ENCODE measurements around the gene EPHA3. TPM values are rescaled to one million over a fixed set of nuclear protein-coding genes. Genes with fewer than 3 reads are reported as not detected.

Gene EPHA3
- total and polyA plus RNA-seq, 2 donors (not counting 3 experiments of a cell fraction or from before 2014, with no cell fraction given): not detected

DNA sequence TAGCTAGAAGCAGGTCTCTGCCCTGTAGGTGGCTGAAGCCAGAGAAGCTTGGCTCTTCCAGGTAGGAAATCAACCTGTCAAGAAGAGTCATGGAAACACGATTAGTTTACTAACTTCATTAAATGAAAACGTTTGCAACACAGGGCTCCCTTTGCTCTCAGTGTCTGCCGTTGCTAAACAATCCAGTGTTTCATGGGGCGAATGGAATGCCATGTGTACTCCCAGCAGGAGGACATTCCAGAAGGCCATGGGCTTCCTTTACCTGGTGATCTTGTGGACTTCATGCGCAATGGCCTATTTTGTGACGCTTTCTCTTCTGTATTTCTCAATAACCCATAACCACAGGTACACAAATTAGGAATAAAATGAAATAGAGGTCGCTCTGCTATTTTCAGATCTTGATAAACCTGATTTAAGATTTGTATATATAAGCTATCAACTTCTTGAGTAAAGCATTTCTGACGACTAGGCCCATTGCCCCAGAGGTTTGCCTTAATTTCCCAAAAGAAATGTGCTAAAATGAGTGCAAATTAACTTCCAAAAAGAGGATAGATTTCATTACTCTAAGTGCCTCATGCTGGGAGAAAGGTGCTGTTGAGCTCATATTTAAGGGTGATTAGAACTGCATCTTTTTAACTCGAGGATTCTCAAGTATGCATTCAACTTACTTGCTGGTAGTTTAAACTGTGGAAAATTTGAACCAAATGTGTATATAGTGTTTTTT, 171.0 kb downstream of the EPHA3 start:
- Histone ChIP-seq H3K79me2 (ENCODE audit: control insufficient read depth, insufficient read depth, low read length) (no peaks in the 10 kb centered on the region), H3K9me1 (replicated peaks; ENCODE audit: control insufficient read depth, extremely low read depth, insufficient read depth, low read length) (no peaks in the 10 kb centered on the region), H3K27me3 (ENCODE audit: control insufficient read depth in 2 of 2, insufficient read depth in 2 of 2, low read length in 2 of 2) (no peaks in the 10 kb centered on the region), H3K9ac (replicated peaks; ENCODE audit: extremely low read depth, insufficient read depth, low read length) (no peak overlapping the region), H4K20me1 (replicated peaks; ENCODE audit: control insufficient read depth, extremely low read depth, insufficient read depth, low read length) (no peaks in the 10 kb centered on the region), H3K4me3 (replicated peaks in 1 of 3; ENCODE audit: insufficient read depth in 1 of 3, low read depth in 1 of 3, low read length in 3 of 3) (no peak overlapping the region), H3K36me3 (ENCODE audit: control insufficient read depth in 2 of 2, extremely low read depth in 1 of 2, insufficient read depth in 2 of 2, low read length in 2 of 2) (no peaks in the 10 kb centered on the region), H3K4me1 (ENCODE audit: control insufficient read depth, extremely low read depth, insufficient read depth, low read length) (no peaks in the 10 kb centered on the region), H3K4me2 (ENCODE audit: insufficient read depth, low read length) (no peak overlapping the region), H3K27ac (ENCODE audit: insufficient read depth, low read depth, low read length) (no peak overlapping the region), H3K9me3 (replicated peaks; ENCODE audit: control insufficient read depth, insufficient read depth, low read length) (no peaks in the 10 kb centered on the region), H2AFZ (ENCODE audit: low read depth, low read length) (no peak overlapping the region)
- TF ChIP-seq, protein P1, sequence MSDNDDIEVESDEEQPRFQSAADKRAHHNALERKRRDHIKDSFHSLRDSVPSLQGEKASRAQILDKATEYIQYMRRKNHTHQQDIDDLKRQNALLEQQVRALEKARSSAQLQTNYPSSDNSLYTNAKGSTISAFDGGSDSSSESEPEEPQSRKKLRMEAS (IDR thresholded peaks at IDR 0.05; ENCODE audit: insufficient read depth, insufficient read length): no peak
- TF ChIP-seq, protein P2, sequence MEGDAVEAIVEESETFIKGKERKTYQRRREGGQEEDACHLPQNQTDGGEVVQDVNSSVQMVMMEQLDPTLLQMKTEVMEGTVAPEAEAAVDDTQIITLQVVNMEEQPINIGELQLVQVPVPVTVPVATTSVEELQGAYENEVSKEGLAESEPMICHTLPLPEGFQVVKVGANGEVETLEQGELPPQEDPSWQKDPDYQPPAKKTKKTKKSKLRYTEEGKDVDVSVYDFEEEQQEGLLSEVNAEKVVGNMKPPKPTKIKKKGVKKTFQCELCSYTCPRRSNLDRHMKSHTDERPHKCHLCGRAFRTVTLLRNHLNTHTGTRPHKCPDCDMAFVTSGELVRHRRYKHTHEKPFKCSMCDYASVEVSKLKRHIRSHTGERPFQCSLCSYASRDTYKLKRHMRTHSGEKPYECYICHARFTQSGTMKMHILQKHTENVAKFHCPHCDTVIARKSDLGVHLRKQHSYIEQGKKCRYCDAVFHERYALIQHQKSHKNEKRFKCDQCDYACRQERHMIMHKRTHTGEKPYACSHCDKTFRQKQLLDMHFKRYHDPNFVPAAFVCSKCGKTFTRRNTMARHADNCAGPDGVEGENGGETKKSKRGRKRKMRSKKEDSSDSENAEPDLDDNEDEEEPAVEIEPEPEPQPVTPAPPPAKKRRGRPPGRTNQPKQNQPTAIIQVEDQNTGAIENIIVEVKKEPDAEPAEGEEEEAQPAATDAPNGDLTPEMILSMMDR (IDR thresholded peaks at IDR 0.05; ENCODE audit: extremely low read depth in 1 of 2, insufficient read depth in 1 of 2, low read depth in 1 of 2, low read length in 2 of 2): no peak
- TF ChIP-seq FOS (IDR thresholded peaks at IDR 0.05; ENCODE audit: borderline replicate concordance, insufficient read depth, low read length): no peak
- TF ChIP-seq GATA2 (IDR thresholded peaks at IDR 0.05; ENCODE audit: insufficient read depth, insufficient read length, low read depth, low read length): no peak
- no peak for TF ChIP-seq POLR2AphosphoS5 (IDR thresholded peaks at IDR 0.05; ENCODE audit: insufficient read depth, low read depth, low read length)
- TF ChIP-seq POLR2A (IDR thresholded peaks at IDR 0.05; ENCODE audit: low read depth, low read length): no peak
- TF ChIP-seq JUN (IDR thresholded peaks at IDR 0.05; ENCODE audit: borderline replicate concordance, insufficient read depth, insufficient read length, low read depth): no peak
- TF ChIP-seq MYC (IDR thresholded peaks at IDR 0.05; ENCODE audit: low read depth, low read length): no peak
- TF ChIP-seq EZH2 (IDR thresholded peaks at IDR 0.05; ENCODE audit: borderline replicate concordance, low read depth, low read length, severe bottlenecking): no peak
- dilution Hi-C loops (cut with MboI; ENCODE audit: extremely low pct_ligation_motif_present, low sequenced_read_pairs) (no loop called here), intact Hi-C loops (cut with micrococcal nuclease) (no loop called here)
- no TSS peak for BruUV-seq (replicated peaks)
- FAIRE-seq: no peak
- DNase-seq (ENCODE audit: low read depth, low spot score): no peak
- POLR2A ChIA-PET: no interaction called here
- CTCF ChIA-PET: no interaction called here
